Pancreas (tissue), 10 donors: Measurements from ENCODE around the gene MS4A15. TPM values are rescaled to one million over a fixed set of nuclear protein-coding genes. Genes with fewer than 3 reads are reported as not detected.
A peak's percentile ranks its signal among the peaks of the same experiment; 100 is the strongest.

ENCODE experiments used
- ATAC-seq, 4 donors: fragments of 200-7000 bp; cut with Tn5 transposase; one replicate each; pipeline versions ENCODE4 v1.8.0 to v1.9.1; 2020; ENCODE audit warnings: mild to moderate bottlenecking in 4 of 4, moderate library complexity in 4 of 4
- DNase-seq, 6 donors: peaks; one replicate each; pipeline ENCODE4 v3.0.0-alpha.2; 2020
- FAIRE-seq: peaks from 2 replicates; lab custom pipeline; 2012; peaks lifted over from hg19 to GRCh38; lab: Jason Lieb, UNC
- H3K27ac ChIP-seq, 4 donors: fragments of 200-600 bp; sonication (generic); 1 replicate in 3 of 4; 2 replicates in 1 of 4; pipeline versions ENCODE4 v1.5.0 to v1.8.0; 2020
- H3K27me3 ChIP-seq, 4 donors: fragments of 200-600 bp; one replicate each; pipeline ENCODE4 v1.8.0; 2021
- H3K36me3 ChIP-seq, 3 donors: fragments of 200-600 bp; sonication (generic) in 1 of 3; one replicate each; pipeline versions ENCODE4 v1.5.0 to v1.8.0; 2020 to 2021
- H3K4me1 ChIP-seq, 3 donors: fragments of 200-600 bp; one replicate each; pipeline ENCODE4 v1.8.0; 2021
- H3K4me3 ChIP-seq, 4 donors: fragments of 200-600 bp; sonication (generic) in 2 of 4; one replicate each; pipeline versions ENCODE4 v1.5.0 to v1.8.0; 2020 to 2021
- H3K9me3 ChIP-seq, 4 donors: fragments of 200-600 bp; one replicate each; pipeline ENCODE4 v1.8.0; 2021
- CTCF ChIP-seq, 4 donors: fragments of 200-600 bp; sonication (generic) in 3 of 4; IDR thresholded peaks; one replicate each; pipeline versions ENCODE4 v1.5.0 to v1.8.0; 2021; ENCODE audit warnings: antibody characterized with exemption in 4 of 4
- WGBS, 2 donors: extraction: QIAGEN DNeasy Blood & Tissue Kit; methylation state at CpG; one replicate each; pipeline ENCODE4 v1.1.7; 2013; 5-methylcytosine and 5-hydroxymethylcytosine counted together
- intact Hi-C, 3 donors: fragments of 100-400 bp; cut with DNase I; formaldehyde crosslinking; loops; one replicate each; pipeline versions ENCODE4 v1.11.1 to v1.14.2; 2022
- polyA plus RNA-seq, 2 donors: library from polyadenylated mRNA; stranded (reverse); fragments of 200-250 nt; gene quantifications; one replicate each; pipeline ENCODE4 v1.2.3, GENCODE V29; 2013
- total RNA-seq, 6 donors: library from RNA; stranded (reverse); fragmentation: NEBNext Ultra II Directional in 4 of 6; extraction: Animal tissue kit (Norgen Biotek cat#: 25700) in 4 of 6; gene quantifications; one replicate each; pipeline versions ENCODE4 v1.2.1 to v1.2.4, GENCODE V29; 2021 to 2023
- donor health status: healthy with polysubstance abuse.
- donor health status: DM: no; HTN: no; CAD: no; lungs with moderate emphysema.
- donor health status: DM: no; HTN: no; CAD: no.
- donor health status: control.
- donor health status: control.
- donor health status: Bipolar disorder and iron deficiency.
- donor health status: DM: yes; HTN: yes; CAD: no.
- donor health status: DM: no; HTN: no; CAD: no.
- donor health status: DM: no; HTN: no; CAD: no.
- donor health status: DM: yes; HTN: yes; CAD: no.

The MS4A15 gene
- total and polyA plus RNA-seq, 8 donors: 0.09 TPM; not detected in 7

- FAIRE-seq: no peak
- Histone ChIP-seq H3K27me3 (no peaks in the 10 kb centered on the region), H3K36me3 (no peaks in the 10 kb centered on the region), H3K27ac (no peak overlapping the region), H3K9me3 (no peaks in the 10 kb centered on the region), H3K4me3 (no peak overlapping the region), H3K4me1 (peaks cover 0 to 4% (median 0%) of the 10 kb centered on the region in 3 donors)
- DNase-seq: no peak
- no peak for ATAC-seq
- 37 to 44% methylated on average over 26 of the region's 26 CpGs for WGBS, 2 donors
- intact Hi-C loops: no loop called here
- TF ChIP-seq CTCF (IDR thresholded peaks at IDR 0.05): no peak
These were observed 10.7 kb downstream of the MS4A15 start for GRCh38 chr11:60767388-60767811.

- H3K36me3 ChIP-seq: no peaks in the 10 kb centered on the region
- TF ChIP-seq CTCF (IDR thresholded peaks at IDR 0.05): no peak
- H3K9me3 ChIP-seq: no peaks in the 10 kb centered on the region
- H3K27me3 ChIP-seq: no peaks in the 10 kb centered on the region
- H3K4me3 ChIP-seq: no peak overlapping the region
- H3K4me1 ChIP-seq: no peaks in the 10 kb centered on the region
- DNase-seq (no peak), ATAC-seq (no peak), FAIRE-seq (no peak)
- intact Hi-C loops: no loop called here
- no peak overlapping the region for H3K27ac ChIP-seq
- 81 to 85% methylated on average over 8 of the region's 8 CpGs for WGBS, 2 donors
These were observed 11.5 kb downstream of the MS4A15 start for GRCh38 chr11:60768202-60768601.

- FAIRE-seq (no peak), ATAC-seq (no peak), DNase-seq (no peak)
- Histone ChIP-seq H3K4me3 (no peak overlapping the region), H3K36me3 (no peaks in the 10 kb centered on the region), H3K4me1 (no peaks in the 10 kb centered on the region), H3K27ac (no peak overlapping the region), H3K27me3 (no peaks in the 10 kb centered on the region), H3K9me3 (no peaks in the 10 kb centered on the region)
- 72 to 87% methylated on average over 4 of the region's 4 CpGs for WGBS, 2 donors
- no peak for TF ChIP-seq CTCF (IDR thresholded peaks at IDR 0.05)
- intact Hi-C loops: no loop called here
These were observed 12.6 kb downstream of the MS4A15 start for GRCh38 chr11:60769273-60769672.

- TF ChIP-seq CTCF (IDR thresholded peaks at IDR 0.05): no peak
- WGBS, 2 donors: 75 to 88% methylated on average over 10 to 11 of the region's 11 CpGs
These were observed 13.1 kb downstream of the MS4A15 start for GRCh38 chr11:60769811-60770210.

GRCh38 chr11:60771146-60771545 lies 14.5 kb downstream of the MS4A15 start:
- FAIRE-seq: no peak
- H3K9me3 ChIP-seq: no peaks in the 10 kb centered on the region
- H3K36me3 ChIP-seq: no peaks in the 10 kb centered on the region
- 79 to 90% methylated on average over 4 of the region's 4 CpGs for WGBS, 2 donors
- H3K27ac ChIP-seq: no peak overlapping the region
- no peak for ATAC-seq
- TF ChIP-seq CTCF (IDR thresholded peaks at IDR 0.05): no peak
- no peak overlapping the region for H3K4me3 ChIP-seq
- H3K4me1 ChIP-seq: peaks cover 0 to 3% (median 0%) of the 10 kb centered on the region in 3 donors
- DNase-seq: peak in 1 of 6 donors; percentile 31
- intact Hi-C loops: no loop called here
- no peaks in the 10 kb centered on the region for H3K27me3 ChIP-seq

More at GRCh38 chr11:60769811-60770210, 13.1 kb downstream of the MS4A15 start:
- DNase-seq: no peak
- no peaks in the 10 kb centered on the region for H3K9me3 ChIP-seq
- H3K4me3 ChIP-seq: no peak overlapping the region
- H3K4me1 ChIP-seq: no peaks in the 10 kb centered on the region
- H3K36me3 ChIP-seq: no peaks in the 10 kb centered on the region
- H3K27ac ChIP-seq: no peak overlapping the region
- no peak for FAIRE-seq
- ATAC-seq: no peak
- intact Hi-C loops: no loop called here
- H3K27me3 ChIP-seq: no peaks in the 10 kb centered on the region
